Uterus (tissue), 2 donors: ENCODE results near the gene SERGEF.

Experiments used
- POLR2A ChIP-seq, 2 donors: fragments of 450-650 bp; IDR thresholded peaks; one replicate each; pipeline ENCODE4 v1.6.1; 2016; ENCODE audit warnings: antibody characterized with exemption in 2 of 2, mild to moderate bottlenecking in 1 of 2, moderate library complexity in 1 of 2
- TF ChIP-seq, protein P1 (sequence below), 4 experiments: fragments of 200-600 bp in 2 of 4; fragments of 450-650 bp in 2 of 4; sonication (generic) in 2 of 4; IDR thresholded peaks; one replicate each; pipeline ENCODE4 v1.5.1; 2016 to 2019; ENCODE audit warnings: antibody characterized with exemption in 4 of 4, mild to moderate bottlenecking in 2 of 4, moderate library complexity in 1 of 4

DNA sequence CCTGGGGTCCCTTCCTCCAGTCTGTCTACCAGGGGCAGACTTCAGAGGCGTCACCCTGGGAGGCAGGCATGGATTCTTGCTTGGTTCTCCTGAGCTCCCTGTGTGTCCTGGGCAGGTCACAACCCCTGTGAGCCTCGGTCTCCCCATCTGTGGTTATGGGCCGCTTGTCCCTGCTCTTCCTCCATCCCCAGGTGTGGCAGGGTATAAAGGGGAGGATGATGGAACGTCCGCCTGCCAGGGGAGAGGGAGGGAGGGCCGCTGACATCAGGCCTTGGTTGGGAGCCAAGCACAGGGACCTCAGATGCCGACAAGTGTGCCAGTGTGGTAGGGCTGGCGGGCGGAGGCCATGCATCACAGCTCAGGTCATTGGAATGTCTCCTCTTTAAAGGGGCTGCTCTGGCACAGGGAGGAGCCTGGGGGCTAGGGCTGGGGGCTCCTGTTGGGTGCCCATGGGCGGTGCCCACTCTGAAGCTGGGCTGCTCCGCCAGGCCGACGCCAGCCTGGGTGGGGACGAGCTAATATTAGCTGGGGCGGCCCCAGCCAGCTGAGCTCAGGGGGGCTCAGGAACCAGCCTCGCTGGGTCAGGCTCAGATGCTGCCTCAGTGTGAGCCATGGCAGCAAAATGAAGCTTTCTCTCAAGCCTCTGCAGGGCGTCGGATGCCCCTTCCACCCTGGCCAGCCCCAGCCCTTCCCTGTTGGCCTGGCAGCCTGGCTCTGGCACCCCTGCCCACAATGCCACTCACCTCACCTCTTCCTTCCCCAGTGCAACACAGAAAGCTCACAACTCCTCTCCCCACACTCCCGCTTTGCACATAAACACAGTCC lies 265.5 kb downstream of the SERGEF start:
- TF ChIP-seq, protein P1, sequence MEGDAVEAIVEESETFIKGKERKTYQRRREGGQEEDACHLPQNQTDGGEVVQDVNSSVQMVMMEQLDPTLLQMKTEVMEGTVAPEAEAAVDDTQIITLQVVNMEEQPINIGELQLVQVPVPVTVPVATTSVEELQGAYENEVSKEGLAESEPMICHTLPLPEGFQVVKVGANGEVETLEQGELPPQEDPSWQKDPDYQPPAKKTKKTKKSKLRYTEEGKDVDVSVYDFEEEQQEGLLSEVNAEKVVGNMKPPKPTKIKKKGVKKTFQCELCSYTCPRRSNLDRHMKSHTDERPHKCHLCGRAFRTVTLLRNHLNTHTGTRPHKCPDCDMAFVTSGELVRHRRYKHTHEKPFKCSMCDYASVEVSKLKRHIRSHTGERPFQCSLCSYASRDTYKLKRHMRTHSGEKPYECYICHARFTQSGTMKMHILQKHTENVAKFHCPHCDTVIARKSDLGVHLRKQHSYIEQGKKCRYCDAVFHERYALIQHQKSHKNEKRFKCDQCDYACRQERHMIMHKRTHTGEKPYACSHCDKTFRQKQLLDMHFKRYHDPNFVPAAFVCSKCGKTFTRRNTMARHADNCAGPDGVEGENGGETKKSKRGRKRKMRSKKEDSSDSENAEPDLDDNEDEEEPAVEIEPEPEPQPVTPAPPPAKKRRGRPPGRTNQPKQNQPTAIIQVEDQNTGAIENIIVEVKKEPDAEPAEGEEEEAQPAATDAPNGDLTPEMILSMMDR (IDR thresholded peaks at IDR 0.05) = no peak
- no peak for TF ChIP-seq POLR2A (IDR thresholded peaks at IDR 0.05)
